Measurements from ENCODE around the gene PTGIS.

The PTGIS gene

GRCh38 chr20:49595811-49596561 is 28.0 kb upstream of the PTGIS start:
- DNase-seq (ENCODE audit: low read depth): peak; percentile 89

- no peak for DNase-seq (ENCODE audit: low read depth)
These were observed 27.4 kb upstream of the PTGIS start for GRCh38 chr20:49595346-49595745.

GRCh38 chr20:49594931-49595315 is 27.0 kb upstream of the PTGIS start:
- no peak for DNase-seq (ENCODE audit: low read depth)

- peak; percentile 90 for DNase-seq (ENCODE audit: low read depth)
These were observed 26.4 kb upstream of the PTGIS start for GRCh38 chr20:49594143-49594930.

GRCh38 chr20:49593466-49594142 is 25.7 kb upstream of the PTGIS start:
- no peak for DNase-seq (ENCODE audit: low read depth)

GRCh38 chr20:49592120-49592519 is 24.2 kb upstream of the PTGIS start:
- DNase-seq (ENCODE audit: low read depth): no peak

GRCh38 chr20:49591217-49591865 is 23.4 kb upstream of the PTGIS start:
- DNase-seq (ENCODE audit: low read depth): peak; percentile 55

- DNase-seq (ENCODE audit: low read depth): no peak
These were observed 22.5 kb upstream of the PTGIS start for GRCh38 chr20:49590163-49591017.

GRCh38 chr20:49589747-49590146 is 21.8 kb upstream of the PTGIS start:
- no peak for DNase-seq (ENCODE audit: low read depth)

- no peak for DNase-seq (ENCODE audit: low read depth)
These were observed 19.2 kb upstream of the PTGIS start for GRCh38 chr20:49587111-49587570.

- DNase-seq (ENCODE audit: low read depth): no peak
These were observed 17.8 kb upstream of the PTGIS start for GRCh38 chr20:49585585-49586245.

GRCh38 chr20:49584418-49585382 is 16.8 kb upstream of the PTGIS start:
- DNase-seq (ENCODE audit: low read depth): no peak

GRCh38 chr20:49583669-49584417 is 15.9 kb upstream of the PTGIS start:
- DNase-seq (ENCODE audit: low read depth): peak; percentile 98

- DNase-seq (ENCODE audit: low read depth): no peak
These were observed 15.4 kb upstream of the PTGIS start for GRCh38 chr20:49583343-49583668.

- DNase-seq (ENCODE audit: low read depth): no peak
These were observed 14.7 kb upstream of the PTGIS start for GRCh38 chr20:49582413-49583334.

GRCh38 chr20:49581482-49581881 is 13.5 kb upstream of the PTGIS start:
- DNase-seq (ENCODE audit: low read depth): no peak

- DNase-seq (ENCODE audit: low read depth): no peak
These were observed 12.9 kb upstream of the PTGIS start for GRCh38 chr20:49580813-49581174.

All from iris pigment epithelial cell (primary cell).